COR-L47 (cell line): ENCODE data around the gene PCLAF.
"Not testable (repeated sequence)": the region's sequence is repeated elsewhere in the genome, so short reads cannot be mapped to it uniquely, and the experiment has no call there.

ENCODE experiments used
- DNase-seq: peaks from one replicate; lab custom pipeline; 2025; lab: John Stamatoyannopoulos, UW

Gene PCLAF

DNA sequence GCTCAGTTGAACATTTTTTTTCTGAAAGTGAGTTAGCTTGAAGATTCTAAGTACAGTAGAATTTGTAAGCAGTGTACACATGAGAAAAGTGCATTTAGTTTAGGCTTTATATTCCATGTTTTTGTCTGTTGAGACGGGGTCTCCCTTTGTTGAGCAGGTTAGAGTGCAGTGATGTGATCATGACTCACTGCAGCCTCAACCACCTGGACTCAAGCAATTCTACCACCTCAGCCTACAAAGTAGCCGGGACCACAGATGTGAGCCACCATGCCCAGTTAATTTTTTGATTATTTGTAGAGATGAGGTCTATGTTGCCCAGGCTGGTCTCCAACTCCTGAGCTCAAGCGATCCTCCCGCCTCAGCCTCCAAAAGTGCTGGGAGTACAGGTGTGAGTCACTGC lies 20.0 kb downstream of the PCLAF start:
- DNase-seq = no peak

- DNase-seq = no peak
Measured at GRCh38 chr15:64356710-64357040, 24.6 kb downstream of the PCLAF start.

- DNase-seq = peak; percentile 96
Measured at GRCh38 chr15:64355944-64356709, 25.1 kb downstream of the PCLAF start, which contains the start of gene CSNK1G1. Gene CSNK1G1, minus strand, starts transcription at chr15:64356173. Its CDS starts 55,674 bp downstream, at chr15:64300499.

DNA sequence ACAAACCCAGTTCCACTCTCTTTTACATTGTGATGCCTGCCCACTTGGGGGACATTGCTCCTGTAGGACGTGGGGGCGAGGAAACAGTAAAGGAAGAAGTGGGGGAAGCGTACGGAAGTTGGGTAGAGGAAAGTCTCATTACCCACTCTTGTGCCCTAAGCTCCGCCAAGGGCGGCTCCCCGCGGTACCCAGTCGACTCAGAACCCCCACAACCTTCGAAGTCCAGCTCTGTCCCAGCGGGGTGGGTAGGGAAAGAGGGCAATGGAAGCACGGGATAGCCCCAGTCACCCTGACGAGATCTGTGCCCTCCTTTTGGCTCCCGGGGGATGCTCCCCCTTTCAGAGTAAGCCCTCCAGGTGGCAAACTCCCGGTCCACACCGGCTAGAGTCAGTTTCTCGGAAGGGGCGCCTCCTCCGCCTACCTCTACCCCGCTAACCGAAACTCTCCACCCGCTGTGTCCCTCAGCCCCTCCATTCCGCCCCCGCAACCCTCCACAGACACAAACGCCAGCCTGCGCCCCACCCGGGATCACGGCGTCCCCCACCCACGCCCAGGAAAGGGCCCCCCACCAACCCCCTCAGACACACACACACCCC lies 25.8 kb downstream of the PCLAF start:
- no peak for DNase-seq

GRCh38 chr15:64354688-64355344 lies 26.4 kb downstream of the PCLAF start:
- no peak for DNase-seq

DNA sequence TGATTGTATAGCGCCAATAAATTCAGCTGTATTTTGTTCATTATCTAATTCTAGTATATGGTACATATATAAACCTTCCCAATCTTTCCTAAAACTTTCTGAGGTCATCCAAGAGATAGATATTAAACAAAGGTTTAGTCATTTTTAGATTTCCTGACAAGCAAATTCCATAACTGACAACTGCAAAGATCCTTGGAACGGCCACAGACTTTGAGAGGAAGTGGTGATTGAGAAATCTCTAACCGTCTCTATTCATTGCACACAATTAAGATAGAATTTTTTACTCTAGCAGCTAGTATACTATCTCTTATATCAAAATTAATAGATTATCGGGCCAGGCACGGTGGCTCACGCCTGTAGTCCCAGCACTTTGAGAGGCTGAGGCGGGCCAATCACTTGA lies 30.0 kb downstream of the PCLAF start:
- DNase-seq = no peak

GRCh38 chr15:64349375-64349774 lies 31.9 kb downstream of the PCLAF start:
- no peak for DNase-seq

DNA sequence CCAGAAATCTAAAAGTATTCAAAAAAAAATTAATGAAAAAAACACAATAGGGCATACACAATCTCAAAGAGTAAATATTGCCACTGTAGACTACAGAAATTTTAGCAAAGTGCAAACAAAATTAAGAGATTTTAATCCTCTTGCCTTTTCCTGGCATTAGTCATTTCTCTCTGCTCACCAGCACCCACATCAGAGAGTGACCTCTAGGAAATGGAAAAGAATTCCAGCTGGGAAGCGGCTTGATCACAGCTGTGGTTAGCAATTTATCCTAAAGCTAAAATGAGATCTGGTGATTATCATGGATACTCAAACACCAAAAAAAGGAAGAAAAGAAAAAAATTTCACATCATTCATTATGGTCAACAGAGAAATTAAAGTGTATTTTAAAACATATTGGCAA lies 32.8 kb downstream of the PCLAF start:
- DNase-seq = no peak

DNA sequence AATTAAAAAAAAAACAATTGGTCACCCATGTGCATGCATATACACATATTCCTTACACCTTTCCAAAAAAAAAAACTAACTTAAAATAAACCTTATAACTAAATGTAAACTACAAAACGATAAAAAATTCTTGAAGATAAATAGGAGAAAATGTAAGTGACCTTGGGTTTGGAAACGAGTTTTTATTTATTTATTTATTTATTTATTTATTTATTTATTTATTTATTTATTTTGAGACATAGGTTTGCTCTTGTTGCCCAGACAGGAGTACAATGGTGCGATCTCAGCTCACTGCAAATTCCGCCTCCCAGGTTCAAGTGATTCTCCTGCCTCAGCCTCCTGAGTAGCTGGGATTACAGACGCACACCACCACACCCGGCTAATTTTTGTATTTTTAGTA lies 35.0 kb downstream of the PCLAF start:
- not testable (repeated sequence) for DNase-seq

GRCh38 chr15:64344651-64345294 lies 36.5 kb downstream of the PCLAF start:
- no peak for DNase-seq

- DNase-seq = no peak
Measured at GRCh38 chr15:64343841-64344240, 37.4 kb downstream of the PCLAF start.

DNA sequence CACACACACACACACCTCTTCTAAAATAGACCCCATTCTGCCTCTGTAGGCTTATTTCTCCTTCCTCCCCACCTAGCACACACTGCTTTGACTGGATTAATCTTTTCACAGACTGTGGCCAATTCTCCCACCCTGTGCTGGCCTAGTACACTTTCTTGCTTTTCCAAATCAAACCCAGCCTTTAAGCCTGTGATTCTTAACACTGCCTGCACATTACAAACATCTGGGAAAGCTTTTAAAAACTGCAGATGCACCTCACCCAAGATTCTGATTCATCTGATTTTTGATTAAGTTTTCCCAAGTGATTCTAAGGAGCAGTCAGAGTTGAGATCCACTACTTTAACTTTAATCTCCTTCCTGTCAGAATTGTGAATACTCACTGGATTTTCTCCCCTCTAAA lies 38.0 kb downstream of the PCLAF start:
- DNase-seq = no peak

DNA sequence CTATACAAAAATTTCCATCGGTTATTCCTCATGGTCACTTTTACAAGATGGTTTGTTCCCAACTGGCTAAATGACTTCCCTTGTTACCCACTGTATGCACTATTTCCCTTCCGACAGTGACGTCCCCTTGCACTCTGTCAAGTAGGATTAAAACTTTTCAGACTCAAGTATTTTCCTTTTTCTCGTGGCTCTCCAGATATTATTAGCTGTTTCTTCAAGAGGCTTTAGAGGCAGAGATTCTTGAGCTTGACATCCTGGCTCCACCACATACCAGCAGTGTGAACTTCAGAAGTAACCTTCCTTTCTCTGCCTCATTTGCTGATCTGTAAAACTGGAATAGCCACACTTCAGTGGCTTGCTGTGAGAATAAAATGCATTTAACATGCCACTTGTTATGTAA lies 39.3 kb downstream of the PCLAF start:
- DNase-seq = no peak

- DNase-seq = no peak
Measured at GRCh38 chr15:64340355-64340754, 40.9 kb downstream of the PCLAF start.

DNA sequence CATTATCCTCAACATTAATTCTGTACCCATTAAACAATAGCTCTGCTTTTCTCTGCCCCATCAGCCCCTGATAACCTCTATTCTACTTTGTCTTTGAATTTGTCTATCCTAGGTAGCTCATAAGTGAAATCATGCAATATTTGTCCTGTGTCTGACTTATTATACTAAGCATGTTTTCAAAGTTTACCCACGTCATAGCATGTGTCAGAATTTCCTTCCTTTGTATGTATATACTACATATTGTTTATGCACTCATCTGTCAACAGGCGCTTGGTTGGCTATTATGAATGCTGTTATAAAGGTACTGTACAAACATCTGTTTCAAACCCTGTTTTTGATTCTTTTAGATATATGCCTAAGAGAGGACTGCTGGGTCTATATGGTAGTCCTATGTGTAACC lies 43.5 kb downstream of the PCLAF start:
- DNase-seq = no peak

DNA sequence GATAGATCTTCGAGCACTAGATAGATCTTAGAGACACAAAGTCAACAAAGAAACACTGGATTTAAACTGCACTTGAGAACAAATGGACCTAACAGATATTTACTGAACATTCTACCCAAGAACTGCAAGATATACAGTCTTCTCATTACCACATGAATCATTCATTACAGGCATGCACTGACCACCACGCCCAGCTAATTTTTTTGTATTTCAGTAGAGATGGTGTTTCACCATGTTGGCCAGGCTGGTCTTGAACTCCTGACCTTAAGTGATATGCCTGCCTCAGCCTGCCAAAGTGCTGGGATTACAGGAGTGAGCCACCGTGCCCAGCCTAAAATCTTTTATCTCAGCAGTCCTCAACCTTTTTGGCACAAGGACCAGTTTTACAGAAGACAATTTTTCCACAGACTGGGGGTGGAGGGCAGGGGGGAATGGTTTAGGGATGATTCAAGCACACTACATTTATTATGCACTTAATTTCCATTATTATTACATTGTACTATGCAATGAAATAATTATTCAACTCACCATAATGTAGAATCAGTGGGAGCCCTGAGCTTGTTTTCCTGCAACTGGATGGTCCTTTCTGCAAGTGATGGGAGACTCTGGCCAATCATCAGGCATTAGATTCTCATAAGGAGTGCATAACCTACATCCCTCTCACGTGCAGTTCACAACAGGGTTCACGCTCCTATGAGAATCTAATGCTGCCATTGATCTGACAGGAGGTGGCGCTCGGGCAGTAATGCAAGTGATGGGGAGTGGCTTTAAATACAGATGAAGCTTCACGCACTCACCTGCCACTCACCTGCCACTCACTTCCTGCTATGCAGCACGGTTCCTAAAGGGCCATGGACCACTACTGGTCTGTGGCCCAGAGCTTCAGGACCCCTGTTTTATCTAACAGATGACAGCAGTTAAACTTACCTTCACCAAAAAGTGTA lies 47.0 kb downstream of the PCLAF start:
- no peak for DNase-seq

GRCh38 chr15:64333516-64333915 lies 47.7 kb downstream of the PCLAF start:
- DNase-seq = no peak

GRCh38 chr15:64331668-64332067 lies 49.6 kb downstream of the PCLAF start:
- DNase-seq = not testable (repeated sequence)

DNA sequence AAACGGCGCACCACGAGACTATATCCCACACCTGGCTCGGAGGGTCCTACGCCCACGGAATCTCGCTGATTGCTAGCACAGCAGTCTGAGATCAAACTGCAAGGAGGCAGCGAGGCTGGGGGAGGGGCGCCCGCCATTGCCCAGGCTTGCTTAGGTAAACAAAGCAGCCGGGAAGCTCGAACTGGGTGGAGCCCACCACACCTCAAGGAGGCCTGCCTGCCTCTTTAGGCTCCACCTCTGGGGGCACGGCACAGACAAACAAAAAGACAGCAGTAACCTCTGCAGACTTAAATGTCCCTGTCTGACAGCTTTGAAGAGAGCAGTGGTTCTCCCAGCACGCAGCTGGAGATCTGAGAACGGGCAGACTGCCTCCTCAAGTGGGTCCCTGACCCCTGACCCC lies 54.3 kb downstream of the PCLAF start:
- DNase-seq = not testable (repeated sequence)

DNA sequence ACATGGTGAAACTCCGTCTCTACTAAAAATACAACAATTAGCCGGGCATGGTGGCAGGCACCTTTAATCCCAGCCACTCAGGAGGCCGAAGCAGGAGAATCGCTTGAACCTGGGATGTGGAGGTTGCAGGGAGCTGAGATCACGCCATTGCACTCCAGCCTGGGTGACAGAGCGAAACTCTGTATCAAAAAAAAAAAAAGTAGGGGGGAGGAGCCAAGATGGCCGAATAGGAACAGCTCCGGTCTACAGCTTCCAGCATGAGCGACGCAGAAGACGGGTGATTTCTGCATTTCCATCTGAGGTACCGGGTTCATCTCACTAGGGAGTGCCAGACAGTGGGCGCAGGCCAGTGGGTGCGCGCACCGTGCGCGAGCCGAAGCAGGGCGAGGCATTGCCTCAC lies 54.8 kb downstream of the PCLAF start:
- DNase-seq = not testable (repeated sequence)

- no peak for DNase-seq
Measured at GRCh38 chr15:64324165-64324877, 56.9 kb downstream of the PCLAF start.
